SH-SY5Y (cell line): ENCODE data around the gene CCDC24.

Experiments used
- GATA2 ChIP-seq: IDR thresholded peaks from 2 replicates; pipeline ENCODE4 v1.6.1; 2011; ENCODE audit warnings: mild to moderate bottlenecking, low read depth, low read length
- GATA3 ChIP-seq: IDR thresholded peaks from 2 replicates; pipeline ENCODE4 v1.6.1; 2011; ENCODE audit warnings: low read depth, mild to moderate bottlenecking, low read length, moderate library complexity

DNA sequence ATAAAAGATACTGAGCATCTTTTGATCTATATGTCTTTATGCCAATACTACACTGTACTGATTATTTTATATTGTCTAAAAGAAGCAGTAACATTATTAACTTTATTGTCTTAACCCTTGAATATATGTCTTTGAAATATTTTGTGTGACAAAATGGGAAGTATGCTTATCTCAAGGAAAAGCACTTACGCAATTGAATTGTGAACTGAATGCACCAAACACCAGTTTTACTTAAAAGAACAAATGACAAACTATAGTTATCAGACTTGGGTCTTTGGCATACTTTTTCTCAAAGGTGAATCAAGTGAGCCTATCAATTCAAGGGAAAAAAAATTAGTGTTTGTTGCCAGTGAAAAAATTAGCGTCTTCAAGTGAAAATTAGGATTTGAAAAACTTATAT lies 49.0 kb downstream of the CCDC24 start:
- TF ChIP-seq GATA2 = no peak
- TF ChIP-seq GATA3 = no peak
